Measurements from ENCODE around the gene TBX4.

Gene TBX4

DNA sequence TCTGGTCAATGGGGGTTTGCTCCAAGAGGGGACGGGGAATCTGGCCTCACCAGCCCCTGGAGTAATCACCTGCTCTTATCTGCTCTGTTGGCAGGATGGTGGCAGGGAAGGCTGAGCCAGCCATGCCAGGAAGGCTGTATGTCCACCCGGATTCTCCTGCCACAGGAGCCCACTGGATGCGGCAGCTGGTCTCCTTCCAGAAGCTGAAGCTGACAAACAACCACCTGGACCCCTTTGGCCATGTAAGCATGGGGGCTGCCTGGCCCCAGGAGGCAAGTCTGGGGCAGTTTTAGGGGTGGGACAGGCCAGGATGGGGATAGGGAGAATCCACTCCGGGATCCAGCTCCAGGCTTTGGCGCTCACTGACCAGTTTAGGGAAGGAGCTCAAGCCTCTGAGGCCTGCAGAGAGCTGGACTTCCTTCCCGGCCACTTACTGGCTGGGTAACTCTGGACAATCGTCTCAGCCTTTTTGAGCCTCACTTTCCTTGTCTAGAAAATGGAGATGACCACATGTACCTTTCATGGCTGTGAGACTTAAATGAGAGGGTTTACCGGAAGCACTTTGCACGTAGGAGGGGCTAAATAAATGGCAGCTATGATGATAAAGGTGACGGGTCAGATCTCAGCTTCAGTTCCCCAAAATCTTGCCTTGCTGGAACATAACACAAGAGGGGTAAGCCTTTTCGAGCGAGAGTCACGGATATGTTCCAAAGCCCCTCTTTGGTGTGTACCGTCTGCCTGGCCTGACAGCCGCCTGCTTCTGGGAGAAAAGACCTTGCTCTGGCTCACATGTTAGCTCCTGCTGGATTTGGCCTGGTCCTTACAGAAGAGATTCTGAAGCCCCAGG lies 15.4 kb downstream of the TBX4 start:
- DNase-seq: peak; percentile 45

DNA sequence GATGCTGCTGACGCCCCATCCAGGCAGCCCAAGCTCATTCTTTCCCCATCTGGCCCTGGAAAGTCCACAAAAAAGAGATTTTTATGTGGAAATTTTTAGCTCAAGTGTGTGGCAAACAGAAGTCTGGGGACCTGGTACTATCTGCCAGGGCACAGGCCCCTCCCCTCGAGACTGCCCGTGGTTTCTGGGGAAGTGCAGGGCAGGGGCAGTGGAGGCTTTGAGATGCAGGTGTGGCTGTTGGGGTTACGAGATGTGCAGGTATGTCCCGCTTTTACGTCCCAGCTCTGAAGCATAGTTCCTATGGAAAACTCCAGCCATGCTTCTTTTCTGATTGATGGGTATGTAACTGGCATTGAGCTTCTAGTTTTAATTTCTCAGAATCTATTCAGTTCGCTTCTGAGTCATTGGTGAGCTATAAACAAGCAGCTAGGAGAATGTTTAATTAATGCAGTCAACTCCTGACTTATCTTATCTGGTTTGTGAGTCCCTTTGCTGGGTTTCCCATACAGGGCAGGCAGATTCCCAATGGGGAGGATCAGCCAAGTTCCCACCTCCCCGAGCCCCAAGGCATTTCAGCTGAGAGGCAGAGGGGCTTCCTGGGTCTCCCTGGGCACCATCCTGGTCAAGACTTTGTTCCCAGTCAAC lies 16.2 kb downstream of the TBX4 start:
- no peak for DNase-seq

DNA sequence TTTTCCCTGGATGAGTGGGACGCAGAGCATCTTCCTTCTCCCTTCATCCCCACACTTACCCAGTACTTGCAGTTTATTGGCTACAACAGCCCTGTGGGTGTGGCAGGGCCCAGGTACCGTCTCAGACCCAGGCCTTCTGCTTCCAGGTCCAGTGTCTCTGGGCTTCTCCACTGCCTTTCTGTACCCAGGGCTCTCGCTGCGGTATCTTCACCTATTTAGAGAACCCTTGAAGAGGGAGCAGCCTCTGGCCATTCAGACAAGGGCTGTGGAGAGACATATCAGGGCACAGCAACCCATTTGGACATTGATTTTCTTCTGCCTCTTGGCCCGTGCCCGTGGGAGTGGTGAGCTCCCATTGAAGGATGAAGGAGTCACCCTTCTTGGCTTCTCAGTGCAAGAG lies 17.3 kb downstream of the TBX4 start:
- DNase-seq: no peak

DNA sequence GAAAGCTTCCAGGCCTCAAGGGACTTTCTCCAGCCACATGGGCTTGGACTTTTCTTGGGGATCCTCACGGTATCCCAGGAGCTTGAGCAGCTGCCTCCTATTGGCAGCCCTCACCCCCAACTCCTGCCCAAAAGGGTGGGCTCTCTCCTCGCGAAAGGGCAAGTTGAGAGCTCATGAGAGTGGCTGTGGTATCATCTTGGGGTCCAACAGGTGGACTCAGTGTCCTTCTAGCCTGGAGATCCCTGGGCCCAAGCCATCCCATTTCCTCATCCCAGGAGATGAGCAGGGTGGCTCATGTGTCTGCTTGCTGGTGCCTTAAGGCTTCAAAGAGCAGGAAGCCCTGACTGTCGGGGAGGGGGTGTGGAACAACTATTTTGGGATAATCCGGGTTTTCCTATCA lies 17.7 kb downstream of the TBX4 start:
- DNase-seq: no peak

DNA sequence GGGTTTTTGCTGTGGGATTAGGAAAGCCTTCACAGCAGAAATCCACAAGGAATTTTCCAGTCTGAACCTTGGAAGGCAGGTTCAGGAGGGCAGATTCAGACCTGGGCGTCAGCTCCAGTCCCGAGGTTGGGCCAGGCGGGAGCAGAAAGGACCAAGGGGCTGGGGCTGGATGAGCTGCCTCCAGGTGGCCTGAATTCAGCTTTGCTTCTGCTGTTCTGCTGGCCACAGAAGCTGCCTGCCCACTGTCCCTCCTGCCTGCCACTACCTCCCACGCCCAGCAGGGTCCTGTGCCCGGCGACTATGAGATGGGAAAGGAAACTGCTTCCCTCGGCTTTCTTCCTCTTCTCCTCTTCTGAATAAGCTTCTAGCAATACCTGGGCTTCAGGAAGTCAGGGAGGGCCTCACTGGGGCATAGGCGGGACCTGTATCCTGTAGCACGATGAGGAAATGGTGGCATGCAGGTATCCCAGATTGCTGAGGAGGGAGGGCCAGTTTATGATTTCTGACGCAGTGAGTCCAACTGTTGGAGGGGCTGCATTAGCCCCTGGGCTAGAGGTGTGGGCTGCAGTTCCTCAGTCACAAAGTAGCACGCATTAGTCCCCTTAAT lies 18.4 kb downstream of the TBX4 start:
- no peak for DNase-seq

DNA sequence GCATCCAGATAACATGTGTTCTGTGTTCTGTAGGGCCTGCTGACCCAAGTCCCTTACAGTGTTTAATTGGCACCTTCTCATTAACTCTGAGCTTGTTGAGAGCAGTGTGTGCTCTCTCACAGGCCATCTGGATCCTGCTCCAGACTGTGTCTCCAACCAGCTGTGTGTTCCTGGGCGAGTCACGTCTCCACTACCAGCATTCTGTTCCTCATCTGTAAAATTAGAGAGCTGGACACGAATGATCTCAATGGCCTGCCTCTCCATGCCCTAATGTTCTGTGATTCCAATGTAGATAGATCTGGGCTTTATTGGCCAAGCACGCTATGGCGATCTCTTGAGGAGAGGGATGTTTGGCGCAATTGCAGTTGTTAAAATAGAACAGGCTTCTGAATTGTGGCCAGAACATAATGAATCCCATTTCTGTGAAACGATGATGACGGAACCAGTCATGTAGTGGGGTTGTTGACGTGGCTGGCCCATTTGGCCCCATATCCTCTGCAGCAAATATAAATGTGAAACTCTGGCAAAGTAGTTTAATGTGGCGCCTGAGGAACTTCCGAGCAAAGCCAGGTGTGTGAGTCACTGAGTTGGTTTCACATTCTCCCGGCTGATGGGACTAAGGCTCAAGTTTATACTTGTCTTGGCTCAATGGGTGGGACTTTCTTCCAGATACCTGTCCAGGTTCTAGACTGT lies 22.2 kb downstream of the TBX4 start:
- no peak for DNase-seq

DNA sequence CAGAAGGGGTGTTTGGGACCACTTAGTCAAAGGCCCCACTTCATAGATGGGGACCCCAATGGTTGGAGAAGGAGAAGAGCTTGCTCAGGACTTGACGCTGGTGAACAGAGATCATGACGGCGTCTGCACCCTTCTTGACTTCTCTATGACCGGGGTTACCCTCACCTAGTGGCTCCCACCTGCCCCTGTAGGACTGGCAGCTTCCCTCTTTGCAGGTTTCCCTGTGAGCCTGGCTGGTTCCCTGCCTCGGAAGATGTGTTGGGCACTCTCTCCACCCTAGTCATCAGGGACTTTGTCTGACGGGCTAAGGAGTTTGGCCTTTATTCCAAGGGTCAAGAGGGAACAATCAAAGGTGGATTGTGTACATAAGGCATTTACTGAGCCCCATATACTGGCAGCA lies 22.7 kb downstream of the TBX4 start:
- DNase-seq: no peak

DNA sequence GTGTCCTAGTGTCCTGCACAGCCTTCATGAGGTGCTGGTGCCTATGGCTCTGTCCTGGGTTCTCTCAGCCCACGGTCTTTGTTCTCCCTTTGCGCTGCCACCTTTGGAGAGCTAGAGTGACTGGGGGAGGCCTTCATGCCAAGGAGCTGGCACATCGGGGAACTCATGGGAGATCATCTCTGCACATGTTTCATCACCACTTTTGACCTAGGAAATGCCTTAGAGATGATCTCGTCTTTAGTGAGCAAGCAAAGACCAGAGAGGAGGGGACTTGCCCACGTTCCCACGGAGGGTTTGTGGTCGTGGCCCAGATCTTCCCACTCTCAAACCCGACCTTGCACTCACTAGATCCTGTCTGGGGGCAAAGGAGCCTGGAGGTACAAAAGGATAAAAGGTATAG lies 23.5 kb downstream of the TBX4 start:
- no peak for DNase-seq

DNA sequence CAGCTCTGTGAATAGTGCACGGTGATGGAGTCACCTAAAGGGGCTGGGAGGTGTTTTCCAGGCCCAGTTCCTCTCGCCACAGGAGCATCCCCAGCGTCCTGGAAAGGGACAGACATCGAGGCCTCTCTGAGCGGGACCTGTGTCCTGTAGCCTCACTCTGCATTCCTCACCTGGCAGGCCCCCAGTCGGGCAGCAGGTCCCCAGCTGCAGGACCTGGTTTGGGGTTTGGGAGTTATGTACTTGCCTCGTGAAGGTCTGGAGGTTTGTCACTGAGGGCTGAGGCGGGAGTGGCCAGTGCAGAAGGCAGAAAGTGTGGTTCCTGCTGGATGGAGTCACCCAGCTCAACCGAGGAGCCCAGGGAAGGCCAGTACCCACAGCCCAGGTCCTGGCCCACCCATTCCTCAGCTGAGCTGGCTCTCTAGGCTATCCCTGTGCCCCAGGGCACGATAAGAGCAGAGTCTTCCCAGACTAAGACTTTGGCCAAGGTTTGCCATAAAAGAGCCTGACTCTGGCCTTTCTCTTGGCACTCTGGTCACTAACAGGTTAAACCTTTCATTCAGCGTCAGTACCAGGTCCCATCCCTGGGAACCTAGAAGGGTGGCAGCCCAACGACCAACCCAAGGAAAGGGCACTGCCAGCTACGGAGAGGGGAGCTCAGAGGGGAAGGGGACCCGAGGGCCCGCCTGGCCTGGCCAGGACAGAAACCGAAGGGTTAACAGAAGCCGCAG lies 24.4 kb downstream of the TBX4 start:
- no peak for DNase-seq

DNA sequence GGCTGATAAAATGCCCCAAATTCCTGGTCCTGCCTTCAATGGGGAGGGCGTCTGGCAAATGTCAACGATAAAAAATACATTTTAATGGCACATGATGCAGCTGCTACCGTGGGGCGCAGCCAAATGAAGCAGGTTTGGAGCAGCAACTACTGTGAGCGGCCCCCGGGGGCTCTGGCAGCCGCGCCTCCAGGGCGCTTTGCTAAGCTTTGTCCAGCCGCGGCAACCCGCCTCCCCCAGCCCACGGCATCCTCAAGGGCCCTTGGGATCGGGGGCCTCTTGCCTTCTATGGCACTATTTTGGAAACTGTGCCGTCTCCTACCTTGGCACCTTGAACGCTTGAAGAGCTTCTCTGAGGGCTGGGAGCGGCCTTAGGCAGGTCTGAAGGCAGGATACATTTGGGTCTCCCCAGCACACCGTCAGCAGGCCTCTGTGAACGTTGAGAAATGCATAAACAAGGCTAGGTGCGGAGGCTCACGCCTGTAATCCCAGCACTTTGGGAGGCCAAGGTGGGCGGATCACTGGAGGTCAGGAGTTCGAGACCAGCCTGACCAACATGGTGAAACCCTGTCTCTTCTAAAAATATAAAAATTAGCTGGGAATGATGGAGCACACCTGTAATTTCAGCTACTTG lies 25.1 kb downstream of the TBX4 start:
- no peak for DNase-seq

DNA sequence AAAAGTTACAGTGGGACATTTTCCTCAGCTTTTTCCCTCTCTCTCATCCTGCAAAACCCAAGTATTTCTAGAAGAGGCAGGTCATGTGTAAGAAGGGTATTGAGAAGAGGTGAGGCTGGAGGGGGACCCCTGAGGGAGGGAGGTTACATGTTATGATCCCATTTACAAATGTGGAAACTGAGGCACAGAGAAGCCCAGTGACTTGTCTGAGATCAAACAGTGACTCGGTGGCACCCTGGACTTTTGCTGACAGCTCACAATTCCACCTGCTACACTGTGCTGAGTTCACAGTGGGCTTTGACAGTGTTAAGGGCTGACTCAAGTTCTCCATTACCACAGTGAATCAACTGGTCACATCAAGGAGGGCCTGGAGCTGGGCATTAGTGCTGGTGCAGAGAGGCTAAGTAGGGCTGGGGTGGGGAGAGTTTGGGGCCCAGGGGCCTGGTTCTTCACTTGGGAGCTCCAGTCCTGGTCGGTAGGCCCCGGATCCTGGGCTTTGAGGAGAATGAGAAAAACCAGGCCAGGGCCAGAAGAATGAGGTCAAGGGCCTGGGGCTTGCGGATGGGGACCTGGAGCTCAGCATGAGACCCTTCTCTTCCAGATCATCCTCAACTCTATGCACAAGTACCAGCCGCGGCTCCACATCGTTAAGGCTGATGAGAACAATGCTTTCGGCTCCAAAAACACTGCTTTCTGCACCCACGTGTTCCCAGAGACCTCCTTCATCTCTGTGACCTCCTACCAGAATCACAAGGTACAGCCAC lies 26.0 kb downstream of the TBX4 start:
- DNase-seq: no peak

DNA sequence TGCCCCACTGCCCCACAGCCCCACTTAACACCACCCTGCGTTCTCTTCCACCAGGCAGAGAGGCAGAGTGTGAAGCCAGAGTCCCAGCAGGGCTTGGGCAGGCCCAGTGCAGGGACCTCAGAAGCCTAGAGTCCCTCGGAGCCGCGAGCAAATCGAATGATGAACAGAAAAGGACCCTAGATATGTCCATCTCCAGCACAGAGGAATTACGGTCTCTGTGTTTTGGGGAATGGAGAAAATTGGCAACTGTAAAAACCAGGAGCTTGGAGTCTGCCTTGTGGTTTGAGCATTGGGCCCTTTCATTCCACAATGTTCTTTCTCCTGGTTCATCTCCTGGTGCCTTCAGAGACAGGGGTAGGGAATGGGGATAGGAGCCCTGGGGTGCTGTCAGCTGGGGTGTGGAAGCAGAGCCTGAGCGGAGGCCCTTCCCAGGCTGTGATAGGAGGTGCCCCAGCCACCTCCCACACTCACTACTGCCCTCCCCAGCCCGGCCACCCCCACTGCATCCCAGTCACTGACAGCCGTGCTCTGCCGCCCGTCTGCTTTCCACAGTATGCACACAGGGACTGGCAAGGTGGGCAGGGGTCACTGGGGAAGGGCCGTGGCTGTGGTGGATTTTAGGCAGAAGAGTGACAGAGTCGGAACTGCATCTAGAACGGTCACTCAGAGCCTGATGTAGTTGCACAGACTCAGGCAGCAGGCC lies 26.7 kb downstream of the TBX4 start:
- no peak for DNase-seq

DNA sequence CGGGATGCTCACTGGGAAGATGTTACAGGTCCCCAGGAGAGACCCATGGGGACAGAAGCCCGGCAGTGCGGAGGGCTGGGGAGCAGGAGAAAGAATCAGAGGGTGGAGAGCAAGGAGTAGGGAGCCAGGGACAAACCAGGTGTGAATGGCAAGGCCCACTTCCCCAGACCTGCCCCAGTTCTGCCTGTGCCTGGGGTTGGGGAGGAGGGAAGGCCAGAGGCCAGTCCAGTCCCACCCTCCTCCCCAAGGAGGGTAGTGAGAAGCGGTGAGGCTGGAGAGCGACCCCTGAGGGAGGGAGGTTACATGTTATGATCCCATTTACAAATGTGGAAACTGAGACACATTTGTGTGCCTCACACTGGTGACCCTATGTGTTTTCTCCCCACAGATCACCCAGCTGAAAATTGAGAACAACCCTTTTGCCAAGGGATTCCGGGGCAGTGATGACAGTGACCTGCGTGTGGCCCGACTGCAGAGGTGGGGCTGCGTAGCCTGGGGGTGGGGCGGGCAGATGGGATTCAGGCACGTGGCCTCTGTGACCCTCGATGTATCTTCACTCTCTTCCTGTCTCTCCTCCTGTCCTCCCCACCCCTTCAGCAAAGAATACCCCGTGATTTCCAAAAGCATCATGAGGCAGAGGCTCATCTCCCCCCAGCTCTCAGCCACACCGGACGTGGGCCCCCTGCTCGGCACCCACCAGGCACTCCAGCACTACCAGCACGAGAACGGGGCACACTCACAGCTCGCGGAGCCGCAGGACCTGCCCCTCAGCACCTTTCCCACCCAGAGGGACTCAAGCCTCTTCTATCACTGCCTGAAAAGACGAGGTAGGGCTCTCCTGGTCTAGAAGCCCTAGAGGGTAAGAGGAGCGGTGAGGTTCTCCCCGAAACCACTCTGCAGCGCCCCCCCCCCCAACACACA lies 27.5 kb downstream of the TBX4 start:
- DNase-seq: no peak

DNA sequence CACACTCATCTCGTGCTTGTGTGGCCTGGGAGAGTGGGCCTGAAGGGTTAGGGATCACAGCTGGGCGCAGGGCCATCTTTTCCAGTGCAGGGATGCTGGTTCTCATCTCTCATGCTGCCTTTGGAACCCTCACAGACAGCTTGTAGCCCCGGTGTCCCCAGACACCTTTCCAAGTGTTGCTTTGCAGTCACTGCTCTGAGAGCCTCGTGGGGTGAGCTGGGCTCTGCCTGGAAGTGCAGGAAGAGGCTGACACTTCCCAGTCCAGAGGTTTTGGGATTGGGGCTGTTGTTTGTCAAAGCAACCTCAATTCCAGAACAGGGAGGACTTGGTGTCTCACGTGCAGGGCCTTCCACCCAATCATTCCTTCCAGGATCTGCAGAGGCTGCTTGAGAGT lies 28.2 kb downstream of the TBX4 start:
- DNase-seq: no peak

DNA sequence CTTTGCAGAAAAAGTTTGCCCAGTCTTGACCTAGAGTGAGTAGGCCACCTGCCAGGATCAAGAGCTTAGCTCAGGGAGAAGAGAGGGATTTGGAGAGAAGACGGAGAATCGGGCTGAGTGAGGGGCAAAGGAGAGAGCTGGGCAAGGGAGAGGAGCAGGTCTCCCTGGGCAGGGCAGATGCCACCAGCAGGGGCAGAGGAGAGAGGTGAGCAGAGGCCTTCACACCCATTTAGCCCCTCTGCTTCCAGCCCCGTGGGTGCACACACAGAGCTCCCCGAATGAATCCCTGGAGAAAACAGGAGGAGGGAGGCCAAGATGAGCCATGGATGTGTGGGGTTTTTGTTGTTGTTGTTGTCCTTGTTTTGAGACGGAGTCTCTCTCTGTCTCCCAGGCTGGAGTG lies 29.2 kb downstream of the TBX4 start:
- DNase-seq: no peak

DNA sequence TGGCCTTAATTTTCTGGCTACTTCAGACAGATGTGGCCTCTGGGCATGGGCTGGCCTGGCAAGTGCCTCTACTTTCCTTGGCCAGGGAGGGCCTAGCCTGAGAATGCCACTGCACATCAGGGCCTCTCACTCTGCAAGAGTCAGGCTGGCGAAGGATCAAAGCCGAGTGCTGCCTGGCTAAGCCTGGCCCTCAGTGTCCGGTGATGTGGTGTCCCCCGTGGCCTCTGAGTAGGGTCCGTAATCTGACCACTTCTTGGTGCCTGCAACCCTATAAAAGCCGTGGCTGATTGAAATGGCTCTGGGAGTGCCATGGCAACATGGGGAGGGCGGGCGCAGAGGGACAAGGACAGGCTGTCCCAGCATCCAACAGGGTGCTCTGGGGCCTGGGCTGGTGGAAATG lies 30.2 kb downstream of the TBX4 start:
- no peak for DNase-seq

DNA sequence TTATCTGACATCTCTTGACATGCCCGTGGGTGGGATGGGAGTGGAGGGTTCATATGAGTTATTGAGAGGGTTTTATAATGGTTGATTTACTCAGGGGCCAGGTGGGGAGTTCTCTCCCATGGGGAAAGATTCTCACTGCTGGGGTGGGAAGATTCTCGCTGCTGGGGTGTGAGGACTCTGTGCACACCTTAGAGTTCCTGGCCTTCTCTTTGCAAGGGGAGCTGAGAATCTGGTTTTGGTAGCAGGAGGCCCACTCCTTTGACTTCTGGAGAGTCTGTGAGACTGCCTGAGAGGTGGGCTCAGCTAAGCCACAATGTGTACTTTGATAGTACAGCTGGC lies 31.5 kb downstream of the TBX4 start:
- DNase-seq: no peak

DNA sequence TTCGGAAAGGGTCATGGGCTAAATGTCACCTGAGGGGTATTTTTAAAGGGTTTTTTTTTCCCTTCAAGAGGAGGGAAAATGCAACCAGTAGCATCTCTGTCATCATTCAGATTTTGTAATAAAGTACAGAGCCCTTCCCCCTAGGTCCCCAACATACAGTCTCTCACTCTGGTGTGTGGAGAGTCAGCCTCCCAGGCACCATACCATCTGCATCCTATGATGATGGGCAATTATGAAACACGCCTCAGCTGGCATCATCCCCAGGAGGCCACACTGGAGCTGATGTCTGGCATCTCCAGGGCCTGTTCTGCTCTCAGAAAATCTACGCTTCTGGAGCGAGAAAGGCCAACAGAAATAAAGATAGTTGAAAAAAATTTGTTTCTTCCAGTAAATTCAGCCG lies 32.0 kb downstream of the TBX4 start:
- no peak for DNase-seq

DNA sequence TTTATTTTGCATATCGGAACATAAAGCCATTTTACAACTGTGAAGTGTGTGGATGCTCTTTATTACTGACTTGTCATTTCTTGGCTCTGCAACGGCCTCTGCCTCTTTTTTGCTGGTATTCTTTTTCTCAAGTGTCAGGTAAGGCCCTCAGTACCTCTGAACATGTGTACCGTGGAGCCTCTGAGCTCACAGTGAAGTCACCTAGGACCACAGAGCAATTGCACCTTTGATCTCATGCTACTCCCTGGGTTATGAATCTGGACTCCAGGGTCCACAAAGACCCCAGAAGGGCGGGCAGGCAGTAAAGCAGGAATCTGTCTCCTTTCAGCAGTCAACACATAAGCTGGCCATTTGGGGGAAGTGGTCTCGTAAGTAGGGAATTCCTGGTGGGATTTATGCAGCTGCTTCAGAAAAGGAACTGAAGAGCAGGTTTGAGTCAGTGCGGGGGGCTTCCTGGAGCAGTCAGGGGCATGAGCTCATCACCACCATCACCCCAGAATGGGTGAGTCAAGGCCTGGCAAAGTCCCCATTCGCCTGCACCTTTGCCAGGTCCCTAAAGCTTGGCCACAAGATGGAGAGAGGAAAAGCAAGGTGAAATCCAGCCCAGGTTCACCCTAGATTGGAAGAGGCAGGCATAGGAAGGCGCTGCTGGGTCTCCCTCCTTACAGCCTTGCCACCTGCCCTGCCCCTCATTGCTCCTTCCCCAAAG lies 33.0 kb downstream of the TBX4 start:
- no peak for DNase-seq

Data from hematopoietic multipotent progenitor cell treated with erythropoietin and hydrocortisone succinate and interleukin-3 and kit ligand, for 4 days (in vitro differentiated cells).